ENCODE results near the gene ZNF577.
"Not testable (repeated sequence)": the region's sequence is repeated elsewhere in the genome, so short reads cannot be mapped to it uniquely, and the experiment has no call there.

Gene ZNF577

DNA sequence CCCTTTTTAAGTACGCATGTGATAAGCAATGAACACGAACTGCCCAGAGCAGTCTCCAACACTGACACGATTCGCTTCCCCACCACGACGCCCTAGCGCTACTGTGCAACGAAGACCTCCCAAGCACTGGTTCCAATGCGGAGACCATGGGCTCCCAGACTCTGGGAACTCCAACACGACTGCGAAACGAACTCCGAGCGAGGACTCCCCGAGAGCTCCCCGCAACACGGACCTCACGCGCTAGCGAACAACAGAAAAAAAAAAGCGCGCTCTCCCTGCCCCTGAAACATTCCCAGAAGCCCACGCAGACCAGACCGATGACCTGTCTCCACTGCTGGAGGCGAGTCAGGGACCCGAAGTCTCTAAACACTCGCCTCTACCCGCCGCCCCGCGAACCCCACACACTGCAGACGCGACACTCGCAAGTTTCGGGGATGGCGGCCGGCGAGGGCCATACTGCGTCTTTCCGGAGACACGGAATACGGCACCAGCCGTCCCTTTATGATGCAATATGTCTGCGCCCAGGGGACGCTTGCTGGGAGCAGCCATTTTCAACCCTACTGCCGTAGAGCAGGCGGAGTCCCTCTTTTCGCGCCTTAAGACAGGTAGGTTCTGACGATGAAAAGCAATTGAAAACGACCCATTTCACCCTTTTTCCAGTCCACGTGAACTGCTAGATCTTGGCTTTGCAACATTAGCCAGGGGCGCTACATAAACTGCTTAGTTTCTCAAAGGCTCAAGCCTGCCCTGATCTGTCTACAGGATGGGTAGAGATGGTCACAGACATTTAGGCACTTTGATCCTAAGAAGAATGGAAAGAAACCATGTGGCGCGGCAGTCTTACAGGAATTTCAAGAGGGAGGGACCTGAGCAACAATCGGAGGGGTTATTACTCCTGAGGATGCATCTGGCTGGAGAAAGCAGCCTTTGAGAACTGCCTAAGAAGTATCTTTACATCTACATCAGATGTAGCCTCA lies at the start of gene ZNF577:
TSS of gene ZNF577 (minus strand) at position 430 of the 977 bp plus-strand sequence. CDS start 7,569 bp downstream, outside the sequence.
- DNase-seq (ENCODE audit: low read depth in 2 of 2), result peak; percentile 30 to 55

GRCh38 chr19:51931921-51932320 lies 44.2 kb upstream of the ZNF577 start:
- DNase-seq (ENCODE audit: low read depth in 2 of 2), result no peak

DNA sequence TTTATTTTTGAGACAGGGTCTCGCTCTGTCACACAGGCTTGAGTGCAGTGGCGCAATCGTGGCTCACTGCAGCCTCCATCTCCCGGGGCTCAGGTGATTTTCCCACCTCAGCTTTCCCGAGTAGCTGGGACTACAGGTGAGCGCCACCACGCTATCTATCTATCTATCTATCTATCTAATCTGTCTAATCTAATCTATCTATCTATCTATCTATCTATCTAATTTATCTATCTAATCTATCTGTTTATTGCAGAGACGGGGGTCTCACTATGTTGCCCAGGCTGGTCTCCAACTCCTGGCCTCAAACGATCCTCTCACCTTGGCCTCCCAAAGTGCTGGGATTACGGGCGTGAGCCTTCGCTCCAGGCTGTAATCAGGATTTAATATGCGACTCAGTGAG lies 40.1 kb upstream of the ZNF577 start:
- no peak for DNase-seq (ENCODE audit: low read depth in 2 of 2)

DNA sequence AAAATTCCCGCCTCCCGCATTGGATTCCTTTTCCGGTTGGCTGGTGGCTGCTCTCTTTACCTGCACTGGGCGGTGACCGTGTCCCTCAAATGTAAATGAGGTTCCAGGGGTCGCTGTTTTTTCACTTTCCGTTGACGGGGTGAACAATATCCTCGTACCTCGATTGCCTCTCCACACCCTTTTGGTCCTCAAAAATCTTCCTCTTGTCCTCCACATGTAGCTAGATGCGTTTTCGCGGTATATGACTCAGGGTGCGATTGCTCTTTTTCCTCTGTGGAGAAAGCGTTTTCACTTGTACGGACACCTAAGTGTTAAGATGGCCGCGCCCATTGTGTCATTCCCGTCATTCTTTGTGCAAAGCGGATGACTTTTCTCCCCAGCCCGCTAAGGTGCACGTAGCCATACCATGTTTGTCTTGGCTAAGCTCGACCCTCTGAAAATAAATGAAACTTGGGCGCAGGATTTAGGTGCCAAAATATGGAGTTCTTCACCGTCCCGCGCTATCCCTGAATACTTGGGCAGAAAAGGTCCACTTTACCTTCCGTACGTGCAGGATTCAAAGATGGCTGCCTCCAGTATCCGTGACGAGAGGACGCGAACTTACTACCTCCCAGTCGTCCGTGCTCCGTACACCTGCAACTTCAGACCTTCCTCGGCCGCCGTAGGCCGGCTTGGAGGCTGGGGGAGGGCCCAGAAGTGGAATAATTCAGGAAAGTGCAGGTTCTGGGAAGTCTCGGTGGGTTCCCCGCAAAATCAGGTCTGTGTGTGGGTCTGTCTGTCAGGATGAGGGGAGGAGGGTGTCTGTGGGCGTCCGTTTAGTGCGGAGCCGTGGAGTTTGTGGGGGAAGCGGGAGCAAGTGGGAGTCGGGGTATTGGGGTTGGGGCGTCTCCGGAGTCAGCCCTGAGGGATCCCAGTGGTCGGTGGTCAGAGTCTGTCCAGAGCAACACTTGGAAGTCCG lies 39.3 kb upstream of the ZNF577 start, which contains the start of gene ZNF613:
TSS of gene ZNF613 (plus strand) at position 689 of the 958 bp plus-strand sequence. CDS start 8,749 bp downstream, outside the sequence.
- peak; percentile 54 to 73 for DNase-seq (ENCODE audit: low read depth in 2 of 2)

- no peak for DNase-seq (ENCODE audit: low read depth in 2 of 2)
These were observed 38.7 kb upstream of the ZNF577 start for GRCh38 chr19:51926426-51926783.

GRCh38 chr19:51921949-51922348 lies 34.2 kb upstream of the ZNF577 start:
- DNase-seq (ENCODE audit: low read depth in 2 of 2), result no peak

DNA sequence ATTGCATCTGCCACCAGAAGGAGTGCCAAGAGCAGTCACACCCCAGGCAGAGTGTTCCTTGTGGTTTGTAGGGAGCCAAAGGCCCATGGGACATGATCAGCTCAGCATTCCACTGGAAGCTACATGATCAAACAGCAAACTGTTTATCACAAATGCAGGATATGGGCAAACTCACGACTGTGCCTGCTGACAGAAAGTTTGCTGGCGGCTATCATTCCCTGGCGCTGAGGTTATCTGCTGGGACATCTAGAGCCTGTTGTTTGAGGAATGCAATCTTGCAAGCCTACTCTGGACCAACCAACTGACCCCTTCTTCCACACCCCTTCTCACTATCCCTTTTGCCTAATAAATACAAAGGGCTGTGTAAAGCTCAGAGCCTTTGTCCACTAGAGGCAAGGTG lies 31.9 kb upstream of the ZNF577 start:
- DNase-seq (ENCODE audit: low read depth in 2 of 2), result no peak

GRCh38 chr19:51916167-51916566 lies 28.4 kb upstream of the ZNF577 start:
- DNase-seq (ENCODE audit: low read depth in 2 of 2), result no peak

DNA sequence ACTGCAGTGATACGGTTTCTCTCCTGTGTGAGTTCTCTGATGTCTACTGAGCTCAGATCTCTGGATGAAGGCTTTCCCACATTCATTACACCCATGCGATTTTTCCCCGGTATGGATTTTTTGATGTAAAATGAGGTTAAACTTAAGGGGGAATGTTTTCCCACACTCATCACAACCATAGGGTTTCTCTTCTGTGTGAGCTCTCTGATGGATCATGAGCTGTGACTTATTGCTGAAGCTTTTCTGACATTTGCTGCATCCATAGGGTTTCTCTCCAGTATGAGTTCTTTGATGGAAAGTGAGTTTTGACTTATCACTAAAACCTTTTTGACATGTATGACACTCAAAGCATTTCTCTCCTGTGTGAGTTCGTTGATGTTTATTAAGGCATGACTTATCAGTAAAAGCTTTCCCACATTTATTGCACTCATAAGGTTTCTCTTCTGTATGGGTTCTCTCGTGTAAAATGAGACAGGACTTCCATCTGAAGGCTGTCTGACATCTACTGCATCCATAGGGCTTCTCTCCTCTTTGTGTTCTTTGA lies 27.6 kb upstream of the ZNF577 start:
- DNase-seq (ENCODE audit: low read depth in 2 of 2), result no peak

DNA sequence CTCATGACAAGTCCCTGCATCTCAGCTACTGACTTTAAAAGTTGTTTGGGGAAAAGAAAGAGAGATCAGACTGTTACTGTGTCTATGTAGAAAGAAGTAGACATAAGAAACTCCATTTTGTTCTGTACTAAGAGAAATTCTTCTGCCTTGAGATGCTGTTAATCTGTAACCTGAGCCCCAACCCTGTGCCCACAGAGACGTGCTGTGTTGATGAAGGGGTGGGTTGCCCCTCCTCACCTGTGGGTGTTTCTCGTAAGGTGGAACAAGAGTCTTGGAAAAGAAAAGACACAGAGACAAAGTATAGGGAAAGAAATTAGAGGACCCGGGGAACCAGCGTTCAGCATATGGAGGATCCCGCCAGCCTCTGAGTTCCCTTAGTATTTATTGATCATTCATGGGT lies 20.2 kb upstream of the ZNF577 start:
- not testable (repeated sequence) for DNase-seq (ENCODE audit: low read depth in 2 of 2)

DNA sequence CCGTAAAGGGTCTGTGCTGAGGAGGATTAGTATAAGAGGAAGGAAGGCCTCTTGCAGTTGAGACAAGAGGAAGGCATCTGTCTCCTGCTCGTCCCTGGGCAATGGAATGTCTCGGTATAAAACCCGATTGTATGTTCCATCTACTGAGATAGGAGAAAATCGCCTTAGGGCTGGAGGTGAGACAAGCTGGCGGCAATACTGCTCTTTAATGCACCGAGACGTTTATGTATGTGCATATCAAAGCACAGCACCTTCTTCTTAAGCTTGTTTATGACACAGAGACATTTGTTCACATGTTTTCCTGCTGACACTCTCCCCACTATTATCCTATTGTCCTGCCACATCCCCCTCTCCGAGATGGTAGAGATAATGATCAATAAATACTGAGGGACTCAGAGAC lies 18.4 kb upstream of the ZNF577 start:
- DNase-seq (ENCODE audit: low read depth in 2 of 2), result not testable (repeated sequence)

- not testable (repeated sequence) for DNase-seq (ENCODE audit: low read depth in 2 of 2)
These were observed 17.9 kb upstream of the ZNF577 start for GRCh38 chr19:51905639-51906038.

GRCh38 chr19:51905206-51905605 lies 17.5 kb upstream of the ZNF577 start:
- no peak for DNase-seq (ENCODE audit: low read depth in 2 of 2)

DNA sequence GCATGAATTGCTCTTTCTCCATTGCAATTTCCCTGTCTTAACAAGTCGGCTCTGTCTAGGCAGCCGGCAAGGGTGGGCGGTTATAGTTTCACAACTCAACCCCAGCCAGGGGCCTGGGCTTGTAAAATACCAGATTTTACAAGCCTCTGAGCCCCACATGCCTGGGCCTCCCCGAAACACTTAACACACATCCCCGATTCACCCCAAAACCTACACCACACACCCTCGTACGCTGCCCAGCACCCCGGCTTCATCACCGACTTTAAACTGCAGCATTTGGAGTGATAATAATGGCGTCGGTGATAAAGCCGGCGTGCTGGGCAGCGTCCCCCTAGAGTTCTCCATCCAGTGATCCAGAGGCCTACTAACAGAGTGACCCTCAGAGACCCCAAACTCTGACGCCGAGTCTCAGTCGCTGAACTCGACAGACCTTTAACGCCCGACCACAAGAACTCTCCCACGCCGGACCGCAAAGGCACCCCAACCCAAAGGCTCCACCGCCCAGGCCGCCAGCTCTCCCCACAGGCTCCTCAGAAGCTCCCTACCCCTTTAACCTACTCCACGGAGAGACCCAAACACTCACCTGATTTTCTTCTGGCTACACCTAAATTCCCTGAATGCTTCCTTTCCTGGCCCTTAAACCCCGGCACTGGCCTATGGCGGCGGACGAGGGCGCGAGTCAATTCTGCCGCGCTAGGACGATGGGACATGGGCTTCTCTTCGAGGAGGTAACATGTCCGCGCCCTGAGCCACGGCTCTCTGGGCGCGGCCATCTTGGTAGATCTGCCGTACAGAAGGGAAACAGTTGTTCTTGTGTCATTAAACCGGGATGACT lies 16.8 kb upstream of the ZNF577 start, which contains the start of gene ZNF649:
TSS of gene ZNF649 (minus strand) at position 687 of the 835 bp plus-strand sequence. CDS start 4,910 bp downstream, outside the sequence.
- DNase-seq (ENCODE audit: low read depth in 2 of 2), result peak; percentile 54 to 71

DNA sequence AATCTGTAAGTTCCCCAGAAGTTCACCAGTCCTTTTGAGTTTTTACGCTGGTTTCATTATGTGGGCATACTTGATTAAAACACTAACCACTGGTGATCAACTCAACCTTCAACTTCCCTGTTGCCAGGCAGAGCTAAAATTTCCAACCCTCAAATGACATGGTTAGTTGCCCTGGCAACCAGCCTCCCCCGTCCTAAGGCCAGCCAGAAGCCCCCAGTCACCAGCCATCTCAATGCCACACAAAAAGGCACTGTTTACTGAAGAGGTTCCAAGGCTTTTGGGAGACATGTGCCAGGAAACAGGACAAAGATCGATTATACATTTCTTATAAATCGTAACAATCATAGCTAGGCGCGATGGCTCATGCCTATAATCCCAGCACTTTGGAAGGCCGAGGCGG lies 15.4 kb upstream of the ZNF577 start:
- DNase-seq (ENCODE audit: low read depth in 2 of 2), result no peak

GRCh38 chr19:51901860-51902259 lies 14.1 kb upstream of the ZNF577 start:
- no peak for DNase-seq (ENCODE audit: low read depth in 2 of 2)

GRCh38 chr19:51891193-51891747 lies 3.5 kb upstream of the ZNF577 start:
- no peak for DNase-seq (ENCODE audit: low read depth in 2 of 2)

DNA sequence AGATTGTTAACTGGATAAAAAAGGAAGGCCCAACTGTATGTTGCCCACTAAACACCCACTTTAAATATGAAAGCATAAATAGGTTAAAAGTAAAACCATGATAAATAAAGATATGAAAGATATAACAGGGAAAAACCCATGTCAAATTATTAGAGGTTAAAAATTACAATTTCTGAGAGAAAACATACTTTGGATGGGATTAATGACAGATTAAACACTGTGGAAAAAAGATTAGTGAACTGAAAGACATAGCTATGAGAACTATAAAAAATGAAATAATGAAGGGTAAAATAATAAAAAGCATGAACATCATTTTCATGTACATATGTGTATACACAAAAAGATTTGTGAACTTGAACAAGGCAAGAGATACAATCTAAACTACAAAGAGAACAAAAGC lies 2.2 kb upstream of the ZNF577 start:
- DNase-seq (ENCODE audit: low read depth in 2 of 2), result no peak

- DNase-seq (ENCODE audit: low read depth in 2 of 2), result no peak
These were observed 3.0 kb downstream of the ZNF577 start for GRCh38 chr19:51884713-51885112.

GRCh38 chr19:51882518-51882917 lies 5.2 kb downstream of the ZNF577 start:
- no peak for DNase-seq (ENCODE audit: low read depth in 2 of 2)

Data from stimulated activated CD8-positive, alpha-beta memory T cell treated with anti-CD3 and anti-CD28 coated beads, Interleukin-2, amount 100 ng/mL, for 48 hours (primary cell).